ENCODE measurements around the gene DNAJC8. TPM values are rescaled to one million over a fixed set of nuclear protein-coding genes. Genes with fewer than 3 reads are reported as not detected.

DNAJC8 gene
- total and polyA plus RNA-seq, 9 donors, result 74.3 to 107 (median 82.4) TPM

GRCh38 chr1:28172713-28173150, 60.1 kb downstream of the DNAJC8 start:
- peaks cover 10% of the 10 kb centered on the region for H3K4me1 ChIP-seq (ENCODE audit: control insufficient read depth, insufficient read depth, low read length)
- no peaks in the 10 kb centered on the region for H3K36me3 ChIP-seq (ENCODE audit: control insufficient read depth, insufficient read depth, low read length)
- H3K27ac ChIP-seq (ENCODE audit: low read length), result no peak overlapping the region
- no peaks in the 10 kb centered on the region for H3K9me3 ChIP-seq (replicated peaks; ENCODE audit: control insufficient read depth, low read depth, low read length)
- H3K27me3 ChIP-seq (ENCODE audit: control insufficient read depth, insufficient read depth, low read length), result peaks cover 3% of the 10 kb centered on the region
- H3K4me3 ChIP-seq (ENCODE audit: low read length), result no peak overlapping the region
- 18% methylated on average over 3 of the region's 8 CpGs for WGBS (ENCODE audit: insufficient coverage)
- DNase-seq, result peak; percentile 55

- WGBS (ENCODE audit: insufficient coverage), result 83% methylated on average over 5 of the region's 7 CpGs
- peaks cover 10% of the 10 kb centered on the region for H3K4me1 ChIP-seq (ENCODE audit: control insufficient read depth, insufficient read depth, low read length)
Measured at GRCh38 chr1:28171246-28171645, 61.6 kb downstream of the DNAJC8 start.

GRCh38 chr1:28170001-28170596, 62.7 kb downstream of the DNAJC8 start:
- Histone ChIP-seq H3K4me1 (ENCODE audit: control insufficient read depth, insufficient read depth, low read length) (peaks cover 10% of the 10 kb centered on the region), H3K9me3 (replicated peaks; ENCODE audit: control insufficient read depth, low read depth, low read length) (no peaks in the 10 kb centered on the region), H3K27ac (ENCODE audit: low read length) (no peak overlapping the region), H3K27me3 (ENCODE audit: control insufficient read depth, insufficient read depth, low read length) (no peaks in the 10 kb centered on the region), H3K4me3 (ENCODE audit: low read length) (no peak overlapping the region), H3K36me3 (ENCODE audit: control insufficient read depth, insufficient read depth, low read length) (no peaks in the 10 kb centered on the region)
- no peak for DNase-seq
- WGBS (ENCODE audit: insufficient coverage), result no CpG with 5 or more reads among the region's 2 CpGs

More at GRCh38 chr1:28171246-28171645, 61.6 kb downstream of the DNAJC8 start:
- Histone ChIP-seq H3K36me3 (ENCODE audit: control insufficient read depth, insufficient read depth, low read length) (no peaks in the 10 kb centered on the region), H3K4me3 (ENCODE audit: low read length) (no peak overlapping the region), H3K9me3 (replicated peaks; ENCODE audit: control insufficient read depth, low read depth, low read length) (no peaks in the 10 kb centered on the region), H3K27me3 (ENCODE audit: control insufficient read depth, insufficient read depth, low read length) (no peaks in the 10 kb centered on the region), H3K27ac (ENCODE audit: low read length) (no peak overlapping the region)
- DNase-seq, result no peak

GRCh38 chr1:28163496-28164161, 69.2 kb downstream of the DNAJC8 start:
- no peak for DNase-seq

GRCh38 chr1:28162151-28162550, 70.7 kb downstream of the DNAJC8 start:
- Histone ChIP-seq H3K27me3 (ENCODE audit: control insufficient read depth, insufficient read depth, low read length) (no peaks in the 10 kb centered on the region), H3K4me3 (ENCODE audit: low read length) (no peak overlapping the region), H3K9me3 (replicated peaks; ENCODE audit: control insufficient read depth, low read depth, low read length) (no peaks in the 10 kb centered on the region), H3K36me3 (ENCODE audit: control insufficient read depth, insufficient read depth, low read length) (no peaks in the 10 kb centered on the region), H3K27ac (ENCODE audit: low read length) (no peak overlapping the region), H3K4me1 (ENCODE audit: control insufficient read depth, insufficient read depth, low read length) (peaks cover 10% of the 10 kb centered on the region)
- 100% methylated on average over 3 of the region's 7 CpGs for WGBS (ENCODE audit: insufficient coverage)
- DNase-seq, result no peak

More at GRCh38 chr1:28163496-28164161, 69.2 kb downstream of the DNAJC8 start:
- 13% methylated on average over 1 of the region's 4 CpGs for WGBS (ENCODE audit: insufficient coverage)
- Histone ChIP-seq H3K27me3 (ENCODE audit: control insufficient read depth, insufficient read depth, low read length) (no peaks in the 10 kb centered on the region), H3K4me3 (ENCODE audit: low read length) (no peak overlapping the region), H3K27ac (ENCODE audit: low read length) (no peak overlapping the region), H3K4me1 (ENCODE audit: control insufficient read depth, insufficient read depth, low read length) (peaks cover 10% of the 10 kb centered on the region), H3K9me3 (replicated peaks; ENCODE audit: control insufficient read depth, low read depth, low read length) (no peaks in the 10 kb centered on the region), H3K36me3 (ENCODE audit: control insufficient read depth, insufficient read depth, low read length) (no peaks in the 10 kb centered on the region)

- Histone ChIP-seq H3K36me3 (ENCODE audit: control insufficient read depth, insufficient read depth, low read length) (no peaks in the 10 kb centered on the region), H3K9me3 (replicated peaks; ENCODE audit: control insufficient read depth, low read depth, low read length) (no peaks in the 10 kb centered on the region), H3K4me3 (ENCODE audit: low read length) (no peak overlapping the region), H3K27me3 (ENCODE audit: control insufficient read depth, insufficient read depth, low read length) (no peaks in the 10 kb centered on the region), H3K27ac (ENCODE audit: low read length) (no peak overlapping the region), H3K4me1 (ENCODE audit: control insufficient read depth, insufficient read depth, low read length) (peaks cover 10% of the 10 kb centered on the region)
- DNase-seq, result no peak
- 78% methylated on average over 2 of the region's 3 CpGs for WGBS (ENCODE audit: insufficient coverage)
Measured at GRCh38 chr1:28161751-28162150, 71.1 kb downstream of the DNAJC8 start.

- DNase-seq, result no peak
- Histone ChIP-seq H3K27ac (ENCODE audit: low read length) (peak overlapping the region; percentile 25), H3K27me3 (ENCODE audit: control insufficient read depth, insufficient read depth, low read length) (no peaks in the 10 kb centered on the region), H3K36me3 (ENCODE audit: control insufficient read depth, insufficient read depth, low read length) (no peaks in the 10 kb centered on the region), H3K9me3 (replicated peaks; ENCODE audit: control insufficient read depth, low read depth, low read length) (no peaks in the 10 kb centered on the region), H3K4me1 (ENCODE audit: control insufficient read depth, insufficient read depth, low read length) (peaks cover 10% of the 10 kb centered on the region), H3K4me3 (ENCODE audit: low read length) (no peak overlapping the region)
- 72% methylated on average over 4 of the region's 5 CpGs for WGBS (ENCODE audit: insufficient coverage)
Measured at GRCh38 chr1:28160782-28161266, 72.0 kb downstream of the DNAJC8 start.

GRCh38 chr1:28159680-28160079, 73.1 kb downstream of the DNAJC8 start:
- 80% methylated on average over 2 of the region's 7 CpGs for WGBS (ENCODE audit: insufficient coverage)
- peaks cover 10% of the 10 kb centered on the region for H3K4me1 ChIP-seq (ENCODE audit: control insufficient read depth, insufficient read depth, low read length)

GRCh38 chr1:28159243-28159642, 73.6 kb downstream of the DNAJC8 start:
- Histone ChIP-seq H3K4me1 (ENCODE audit: control insufficient read depth, insufficient read depth, low read length) (peaks cover 10% of the 10 kb centered on the region), H3K4me3 (ENCODE audit: low read length) (no peak overlapping the region), H3K36me3 (ENCODE audit: control insufficient read depth, insufficient read depth, low read length) (no peaks in the 10 kb centered on the region), H3K27me3 (ENCODE audit: control insufficient read depth, insufficient read depth, low read length) (no peaks in the 10 kb centered on the region), H3K27ac (ENCODE audit: low read length) (no peak overlapping the region), H3K9me3 (replicated peaks; ENCODE audit: control insufficient read depth, low read depth, low read length) (no peaks in the 10 kb centered on the region)
- WGBS (ENCODE audit: insufficient coverage), result no CpG with 5 or more reads among the region's 4 CpGs
- DNase-seq, result no peak

More at GRCh38 chr1:28159680-28160079, 73.1 kb downstream of the DNAJC8 start:
- no peak for DNase-seq
- Histone ChIP-seq H3K36me3 (ENCODE audit: control insufficient read depth, insufficient read depth, low read length) (no peaks in the 10 kb centered on the region), H3K9me3 (replicated peaks; ENCODE audit: control insufficient read depth, low read depth, low read length) (no peaks in the 10 kb centered on the region), H3K27me3 (ENCODE audit: control insufficient read depth, insufficient read depth, low read length) (no peaks in the 10 kb centered on the region), H3K27ac (ENCODE audit: low read length) (no peak overlapping the region), H3K4me3 (ENCODE audit: low read length) (no peak overlapping the region)

GRCh38 chr1:28157894-28158293, 74.9 kb downstream of the DNAJC8 start:
- H3K4me1 ChIP-seq (ENCODE audit: control insufficient read depth, insufficient read depth, low read length), result no peaks in the 10 kb centered on the region
- 94% methylated on average over 8 of the region's 8 CpGs for WGBS (ENCODE audit: insufficient coverage)

More at GRCh38 chr1:28157894-28158293, 74.9 kb downstream of the DNAJC8 start:
- DNase-seq, result no peak
- Histone ChIP-seq H3K4me3 (ENCODE audit: low read length) (no peak overlapping the region), H3K9me3 (replicated peaks; ENCODE audit: control insufficient read depth, low read depth, low read length) (no peaks in the 10 kb centered on the region), H3K27me3 (ENCODE audit: control insufficient read depth, insufficient read depth, low read length) (no peaks in the 10 kb centered on the region), H3K36me3 (ENCODE audit: control insufficient read depth, insufficient read depth, low read length) (no peaks in the 10 kb centered on the region), H3K27ac (ENCODE audit: low read length) (no peak overlapping the region)
